GM18519 (cell line): ENCODE data around the gene WAC.
A peak's percentile ranks its signal among the peaks of the same experiment; 100 is the strongest.
"Not testable (repeated sequence)": the region's sequence is repeated elsewhere in the genome, so short reads cannot be mapped to it uniquely, and the experiment has no call there.

Experiments
- ATAC-seq: cut with Tn5 transposase; IDR thresholded peaks from one replicate; pipeline ENCODE4 v1.9.1; 2021; ENCODE audit warnings: mild to moderate bottlenecking, moderate library complexity; ENCODE audit not compliant: unreplicated experiment, low FRiP score

WAC gene

GRCh38 chr10:28658824-28659223 is 125.9 kb downstream of the WAC start:
- ATAC-seq = not testable (repeated sequence)

- ATAC-seq = no peak
These were observed 128.1 kb downstream of the WAC start for GRCh38 chr10:28661035-28661434.

GRCh38 chr10:28663576-28664368 is 130.9 kb downstream of the WAC start:
- peak; percentile 82 for ATAC-seq

GRCh38 chr10:28664369-28664740 is 131.4 kb downstream of the WAC start:
- no peak for ATAC-seq

- ATAC-seq = no peak
These were observed 134.0 kb downstream of the WAC start for GRCh38 chr10:28666751-28667467.

GRCh38 chr10:28668363-28669226 is 135.7 kb downstream of the WAC start:
- ATAC-seq = no peak

GRCh38 chr10:28669227-28670173 is 136.6 kb downstream of the WAC start:
- ATAC-seq = no peak
